Adrenal gland (tissue), 5 donors: ENCODE results near the gene CPN1.

Source experiments
- CTCF ChIP-seq, 6 experiments: fragments of 450-650 bp in 4 of 6; fragments of 200-600 bp in 2 of 6; sonication (generic) in 1 of 6; IDR thresholded peaks; 1 replicate in 5 of 6; 2 replicates in 1 of 6; pipeline versions ENCODE4 v1.5.1 to v1.8.0; 2016 to 2021; ENCODE audit warnings: antibody characterized with exemption in 6 of 6, mild to moderate bottlenecking in 2 of 6, moderate library complexity in 1 of 6
- POLR2A ChIP-seq, 2 donors: fragments of 450-650 bp; IDR thresholded peaks; one replicate each; pipeline ENCODE4 v1.6.1; 2017; ENCODE audit warnings: antibody characterized with exemption in 2 of 2, mild to moderate bottlenecking in 2 of 2, moderate library complexity in 1 of 2
- donor health status: DM: no; HTN: no; CAD: no.

DNA sequence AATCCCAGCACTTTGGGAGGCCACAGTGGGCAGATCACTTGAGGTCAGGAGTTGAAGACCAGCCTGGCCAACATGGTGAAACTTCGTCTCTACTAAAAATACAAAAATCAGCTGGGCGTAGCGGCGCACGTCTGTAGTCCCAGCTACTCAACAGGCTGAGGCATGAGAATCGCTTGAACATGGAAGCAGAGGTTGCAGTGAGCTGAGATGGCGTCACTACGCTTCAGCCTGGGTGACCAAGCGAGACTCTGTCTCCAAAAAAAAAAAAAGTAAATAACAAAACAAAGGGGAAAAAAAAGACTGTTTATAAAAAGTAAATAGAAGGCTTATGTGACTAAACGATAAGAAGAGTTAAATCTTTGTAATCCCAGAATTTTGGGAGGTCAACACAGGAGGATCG, 56.9 kb downstream of the CPN1 start:
- TF ChIP-seq CTCF (IDR thresholded peaks at IDR 0.05) (no peak), POLR2A (IDR thresholded peaks at IDR 0.05) (no peak)
